LHCN-M2 (cell line): ENCODE data around the gene CNPY2. TPM values are rescaled to one million over a fixed set of nuclear protein-coding genes. Genes with fewer than 3 reads are reported as not detected.
"Not testable (repeated sequence)": the region's sequence is repeated elsewhere in the genome, so short reads cannot be mapped to it uniquely, and the experiment has no call there.

Experiments
- DNase-seq: peaks from one replicate; pipeline ENCODE4 v3.0.0-alpha.2; 2012; ENCODE audit warnings: low read depth
- polyA plus RNA-seq: library from polyadenylated mRNA; unstranded; fragments of >200 nt; gene quantifications from one replicate; pipeline ENCODE4 v1.2.1, GENCODE V29; 2012; ENCODE audit warnings: missing spikeins
- total RNA-seq: library from RNA; depleted of rRNA; stranded (reverse); fragments of >200 nt; gene quantifications from 2 replicates; pipeline ENCODE4 v1.2.3, GENCODE V29; 2014; rRNA removed

Gene CNPY2
- 96.3 and 118 TPM in 2 replicates for total RNA-seq
- 134 TPM for polyA plus RNA-seq

DNA sequence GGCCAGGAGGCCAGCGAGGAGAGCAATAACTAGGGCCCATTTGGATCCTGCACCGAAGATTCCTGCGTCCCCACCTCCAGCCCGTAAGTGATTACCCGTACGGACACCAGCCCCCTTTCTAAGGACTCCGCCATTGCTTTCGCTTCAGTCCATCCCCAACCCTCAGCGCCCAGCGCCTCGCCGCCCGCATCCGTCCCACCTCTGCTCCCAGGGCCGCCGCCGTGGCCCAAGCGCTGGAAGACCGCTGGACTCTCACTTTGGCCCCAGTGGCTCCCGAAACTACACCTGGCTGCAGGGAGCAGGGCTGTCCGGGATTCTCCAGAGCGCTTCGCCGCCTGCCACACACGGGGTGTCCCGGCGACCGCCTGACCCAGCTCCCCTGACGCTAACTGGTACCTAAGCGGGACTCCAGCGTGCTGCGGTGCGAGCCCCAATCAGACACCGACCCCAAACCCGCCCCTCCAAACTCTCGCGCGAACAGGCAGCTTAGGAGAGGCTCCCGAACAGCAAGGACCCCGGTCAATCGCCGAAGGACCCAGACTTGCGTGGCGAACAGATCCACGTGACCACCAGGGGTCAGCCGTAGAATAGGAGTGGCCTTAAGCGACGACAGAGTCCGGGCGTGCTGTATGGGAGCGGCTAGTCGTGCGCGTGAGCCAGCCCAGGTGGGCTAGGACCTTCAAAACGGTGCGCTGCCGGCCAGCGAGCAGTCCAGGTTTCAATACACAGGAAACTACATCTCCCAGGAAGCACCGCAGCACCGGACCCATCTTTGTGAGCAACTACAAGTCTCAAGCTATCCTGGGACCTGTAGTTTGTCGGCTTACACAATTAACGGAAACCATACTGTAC, at the start of gene CNPY2:
CNPY2 (minus strand) TSS at position 367 of the 852 bp plus-strand sequence. CDS start 771 bp downstream, outside the sequence.
- DNase-seq = peak; percentile 97

DNA sequence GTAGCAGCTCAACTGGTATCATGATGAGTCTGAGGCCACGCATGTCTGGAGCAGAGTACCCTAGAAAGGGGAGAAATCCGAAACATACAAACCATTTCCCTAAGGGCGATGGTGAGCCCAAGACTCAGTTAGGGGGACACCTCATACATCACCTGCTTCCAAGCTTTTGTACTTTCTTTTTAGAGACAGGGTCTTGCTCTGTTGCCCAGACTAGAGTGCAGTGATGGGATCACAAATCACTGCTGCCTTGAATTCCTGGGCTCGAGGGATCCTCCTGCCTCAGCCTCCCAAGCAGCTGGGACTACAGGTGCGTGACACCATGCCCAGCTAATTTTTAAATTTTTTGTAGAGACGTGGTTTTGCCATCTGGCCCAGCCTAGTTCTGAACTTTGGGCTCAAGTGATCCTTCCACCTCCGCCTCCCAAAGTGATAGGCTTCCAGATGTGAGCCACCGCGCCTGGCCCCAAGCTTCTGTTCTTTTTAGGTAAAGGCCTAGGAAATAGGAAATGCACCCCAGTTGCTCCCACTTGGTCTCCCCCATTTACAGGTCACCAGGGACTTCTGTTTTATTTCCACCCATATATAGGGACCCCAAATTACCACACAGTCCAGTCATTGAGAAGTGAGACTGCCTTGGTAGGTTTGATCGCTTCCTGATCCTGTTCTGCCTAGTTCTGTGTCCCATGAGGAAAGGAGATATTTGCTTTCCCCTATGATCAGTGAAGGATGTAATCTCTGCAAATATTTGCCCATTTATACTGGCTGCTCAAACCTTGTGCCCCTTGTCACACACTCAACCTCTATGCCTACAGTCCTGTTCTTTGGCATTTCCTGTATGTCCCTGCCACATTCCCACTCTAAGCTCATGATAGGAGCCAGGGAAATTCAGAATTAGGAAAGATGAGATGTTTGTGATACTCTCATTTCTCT, 46.6 kb upstream of the CNPY2 start, which contains the start of gene APOF:
APOF (minus strand) TSS at position 728 of the 930 bp plus-strand sequence; CDS start at position 616, 112 bp downstream.
- no peak for DNase-seq

DNA sequence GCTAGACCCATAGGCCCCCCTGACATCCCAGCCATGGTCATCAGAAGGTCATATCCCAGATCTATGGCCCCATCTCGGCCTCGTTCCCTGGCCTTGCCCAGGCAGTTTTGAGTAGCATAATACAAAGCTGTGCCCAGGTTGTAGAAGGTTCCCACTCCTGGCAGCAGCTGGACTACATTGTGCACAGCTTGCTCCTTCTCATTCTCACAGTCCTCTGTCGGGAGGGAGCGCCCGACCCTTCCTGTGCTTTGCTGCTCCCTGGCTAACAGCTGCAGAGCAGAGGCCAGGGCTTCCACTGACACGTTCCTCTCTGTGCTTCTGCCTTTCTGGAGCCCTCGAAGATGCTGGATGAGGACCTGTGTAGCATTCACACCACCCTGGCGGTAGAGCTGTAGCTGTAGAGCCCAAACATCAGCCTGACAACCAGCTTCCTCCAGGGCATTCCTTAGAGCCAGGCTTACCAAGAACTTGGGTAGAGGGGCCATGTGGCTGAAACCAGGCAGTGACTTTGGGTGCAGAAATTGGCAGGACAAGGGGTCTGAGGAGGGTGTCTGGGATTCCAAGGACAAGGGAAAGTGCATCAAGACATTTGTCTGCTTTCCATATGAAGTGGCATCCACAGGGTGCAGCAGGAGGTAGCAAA, 45.8 kb upstream of the CNPY2 start:
- DNase-seq = no peak

DNA sequence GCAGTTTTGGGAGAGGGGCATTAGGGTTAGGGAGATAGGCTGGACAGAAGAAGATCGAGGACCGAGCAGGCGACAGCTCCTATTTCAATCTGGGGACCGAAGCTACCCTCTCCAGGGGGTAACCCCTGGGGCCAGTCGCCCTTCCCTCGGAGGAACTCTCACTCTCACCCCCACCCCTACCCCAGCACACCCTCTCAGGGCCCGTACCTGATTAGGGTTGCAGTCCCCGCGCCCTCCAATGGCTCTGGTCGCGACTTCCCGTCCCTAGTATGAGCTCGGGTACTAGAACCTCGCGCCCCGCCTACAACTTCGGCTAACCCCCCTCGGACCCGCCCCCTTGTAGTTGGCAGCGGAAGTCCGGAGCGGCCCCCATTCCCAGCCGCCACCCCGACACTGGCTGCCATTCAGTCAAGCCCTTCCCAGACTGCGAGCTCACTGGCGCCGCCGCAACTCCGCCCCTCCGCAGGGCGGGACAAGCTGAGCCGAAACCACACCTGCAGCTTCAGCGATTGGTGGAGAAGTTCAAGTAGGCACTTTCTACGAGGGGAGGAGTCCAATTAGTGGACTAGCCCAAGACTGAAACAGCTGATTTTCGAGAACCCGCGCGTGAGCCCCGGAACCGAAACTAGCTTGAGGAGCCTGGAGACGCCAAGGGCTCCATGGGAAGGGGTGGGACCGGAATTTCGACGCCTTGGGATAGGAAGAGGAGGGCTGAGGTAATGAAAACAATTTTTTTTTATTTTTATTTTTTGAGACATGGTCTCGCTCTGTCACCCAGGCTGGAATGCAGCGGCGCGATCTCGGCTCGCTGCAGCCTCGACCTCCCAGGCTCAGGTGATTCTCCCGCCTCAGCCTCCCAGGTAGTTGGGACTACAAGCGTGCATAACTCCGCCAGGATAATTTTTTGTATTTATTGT, 44.3 kb upstream of the CNPY2 start, which contains the start of gene STAT2:
STAT2 (minus strand) TSS at position 257 of the 917 bp plus-strand sequence. CDS start 3,536 bp downstream, outside the sequence.
- peak; percentile 100 for DNase-seq

DNA sequence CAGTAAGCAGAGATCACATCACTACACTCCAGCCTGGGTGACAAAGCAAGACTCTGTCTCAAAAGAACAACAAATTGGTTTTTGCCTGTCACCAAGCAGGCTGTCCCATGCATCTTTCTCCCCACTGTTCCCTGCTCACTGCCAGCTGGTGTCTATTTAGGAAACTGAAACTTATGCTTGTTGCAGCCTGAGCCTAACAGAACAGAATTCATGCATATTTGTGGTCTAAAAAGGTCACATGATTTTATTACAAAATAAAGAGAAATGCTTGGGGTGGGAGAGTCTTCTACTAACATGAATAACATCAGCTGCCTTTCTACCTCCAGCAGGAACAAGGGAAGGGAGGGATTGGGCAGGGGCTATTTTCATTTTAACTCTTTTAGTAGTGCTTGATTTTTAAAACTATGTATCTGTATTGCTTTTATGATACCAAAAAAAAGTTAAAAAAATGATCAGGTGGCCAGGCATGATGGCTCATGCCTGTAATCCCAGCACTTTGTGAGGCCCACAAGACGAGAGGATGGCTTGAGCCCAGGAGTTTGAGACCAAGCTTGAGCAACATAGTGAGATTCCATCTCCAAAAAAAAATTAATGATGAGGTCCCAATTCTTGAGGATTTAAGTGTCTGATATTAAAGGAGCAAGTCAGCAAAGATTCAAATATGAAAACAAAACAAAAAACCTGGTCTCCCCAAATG, 43.2 kb upstream of the CNPY2 start:
- peak; percentile 89 for DNase-seq

DNA sequence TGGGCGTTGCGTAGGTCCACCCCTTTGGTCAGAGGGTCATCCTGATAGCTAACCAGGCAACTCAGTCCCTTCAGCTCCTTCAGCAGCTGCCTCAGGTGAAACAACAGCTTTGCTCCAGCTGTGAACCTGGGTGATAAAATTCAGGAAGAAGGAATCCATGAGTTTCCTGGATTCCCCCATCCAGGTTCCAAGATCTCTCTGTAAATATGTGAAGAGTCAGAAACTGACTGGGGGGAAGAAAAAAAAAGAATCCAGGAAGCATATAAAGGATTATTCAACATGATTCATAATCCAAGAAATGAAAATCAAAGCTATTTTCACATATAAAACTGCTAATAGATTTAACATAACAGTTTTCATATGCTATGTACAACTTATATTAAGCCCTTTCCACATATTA, 35.5 kb upstream of the CNPY2 start:
- DNase-seq = no peak

DNA sequence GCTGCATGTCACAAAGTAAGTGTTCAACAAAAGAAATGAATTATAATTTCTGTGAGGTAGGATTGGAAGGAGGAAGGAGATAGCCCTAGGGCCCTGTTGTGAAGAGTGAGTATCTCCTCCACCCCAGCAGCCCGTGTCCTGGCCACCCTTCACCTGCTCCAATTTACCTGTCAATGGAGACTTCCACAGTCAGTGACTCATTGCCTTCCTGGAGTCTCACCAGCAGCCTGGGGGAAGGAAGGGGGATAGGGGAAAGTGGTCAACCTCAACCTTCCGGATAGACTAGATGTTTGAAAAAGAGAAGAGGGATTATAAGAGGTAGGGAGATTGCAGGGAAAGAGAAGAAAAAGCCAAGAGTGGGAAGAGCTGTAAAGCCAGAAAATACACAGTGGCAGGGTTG, 34.9 kb upstream of the CNPY2 start:
- DNase-seq = no peak

DNA sequence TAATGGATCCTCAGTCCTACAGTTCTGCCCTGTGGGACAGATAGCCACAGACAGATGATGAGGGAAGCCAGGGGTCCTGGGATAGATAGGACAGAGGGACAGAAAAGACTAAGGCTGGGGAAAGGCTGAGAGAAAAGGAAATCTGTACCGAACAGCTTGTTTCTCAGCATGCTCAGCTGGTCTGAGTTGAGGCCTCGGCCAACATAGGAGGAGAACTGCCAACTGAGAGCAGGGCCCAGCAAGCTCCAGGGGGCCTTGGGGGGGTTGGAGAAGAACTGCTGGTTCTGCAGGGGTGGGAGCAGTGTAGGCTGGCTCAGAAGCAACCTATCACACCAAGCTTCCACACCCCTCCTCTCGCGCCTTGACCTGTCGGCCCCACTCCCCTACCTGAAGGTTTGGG, 33.0 kb upstream of the CNPY2 start:
- DNase-seq = no peak

DNA sequence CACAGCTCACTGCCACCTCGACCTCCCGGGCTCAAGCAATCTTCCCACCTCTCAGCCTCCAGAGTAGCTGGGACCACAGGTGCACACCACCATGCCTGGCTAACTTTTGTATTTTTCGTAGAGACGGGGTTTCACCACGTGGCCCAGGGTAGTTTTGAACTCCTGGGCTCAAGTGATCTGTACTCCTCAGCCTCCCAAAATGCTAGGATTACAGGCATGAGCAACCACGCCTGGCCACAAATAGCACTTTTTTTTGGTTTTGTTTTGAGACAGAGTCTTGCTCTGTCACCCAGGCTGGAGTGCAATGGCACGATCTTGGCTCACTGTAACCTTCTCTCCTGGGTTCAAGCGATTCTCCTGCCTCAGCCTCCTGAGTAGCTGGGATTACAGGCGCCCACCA, 31.5 kb upstream of the CNPY2 start:
- not testable (repeated sequence) for DNase-seq

DNA sequence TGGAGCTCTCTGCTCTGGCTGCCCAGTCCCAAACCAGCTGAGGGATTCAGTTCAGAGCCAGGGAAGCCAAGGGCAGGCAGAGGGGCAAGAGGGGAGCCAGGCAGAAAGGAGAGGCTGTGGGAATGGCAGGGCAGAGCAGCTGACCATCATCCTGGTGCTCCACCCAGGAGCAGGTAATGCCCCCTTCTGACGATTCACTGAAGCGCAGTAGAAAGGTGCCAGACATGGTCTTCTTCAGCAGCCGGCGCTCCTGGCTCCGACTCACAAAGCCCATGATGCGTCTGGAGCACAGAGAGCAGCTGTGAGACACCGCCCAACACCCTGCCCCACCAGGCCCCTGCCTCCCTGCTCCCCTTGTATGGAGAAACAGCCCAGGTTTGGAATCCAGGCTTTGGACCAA, 30.9 kb upstream of the CNPY2 start:
- peak; percentile 31 for DNase-seq

DNA sequence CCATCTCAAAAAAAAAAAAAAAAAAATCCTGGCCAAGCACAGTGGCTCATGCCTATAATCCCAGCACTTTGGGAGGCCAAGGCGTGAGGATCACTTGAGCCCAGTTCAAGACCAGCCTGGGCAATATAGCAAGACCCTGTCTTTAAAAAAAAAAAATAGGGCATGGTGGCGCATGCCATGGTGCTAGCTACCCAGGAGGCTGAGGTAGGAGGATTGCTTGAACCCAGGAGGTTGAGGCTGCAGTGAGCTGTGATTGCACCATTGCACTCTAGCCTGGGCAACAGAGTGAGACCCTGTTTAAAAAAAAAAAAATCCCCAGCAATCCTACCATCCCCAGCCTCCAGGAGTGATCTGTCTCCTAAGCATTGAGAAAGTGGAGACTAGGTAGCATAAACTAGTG, 26.5 kb upstream of the CNPY2 start:
- DNase-seq = not testable (repeated sequence)

DNA sequence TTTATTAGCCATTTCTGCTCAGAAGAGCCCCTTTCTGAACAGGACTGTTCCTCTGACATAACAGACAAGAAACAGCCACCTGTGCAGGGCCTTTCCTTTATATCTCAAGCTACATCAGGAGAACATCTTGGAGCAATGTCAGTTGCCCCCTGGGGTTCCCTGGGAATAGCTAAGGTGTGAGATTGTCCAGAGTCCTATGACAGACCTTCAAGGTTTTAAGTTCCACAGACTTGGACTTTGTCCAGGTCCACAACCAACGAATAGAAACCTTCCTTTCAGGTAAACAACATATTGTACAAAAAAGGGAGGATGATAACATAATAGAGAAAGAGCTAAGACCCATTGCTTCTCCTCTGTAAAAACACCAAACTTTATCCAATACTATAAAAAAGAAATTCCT, 25.8 kb upstream of the CNPY2 start:
- DNase-seq = no peak

DNA sequence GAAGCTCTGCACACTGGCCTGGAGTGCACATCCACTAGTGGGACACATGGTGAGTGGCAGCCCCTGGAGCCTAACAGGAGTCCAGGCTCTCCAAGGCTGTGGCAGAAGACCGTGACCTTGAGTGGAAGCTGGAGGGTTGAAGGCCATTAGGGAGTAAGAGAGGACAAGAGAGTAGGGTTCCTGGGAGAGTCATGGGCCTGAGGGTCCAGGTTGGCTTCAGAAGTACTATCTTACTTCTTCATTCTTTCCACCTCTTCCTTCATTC, 23.3 kb upstream of the CNPY2 start:
- DNase-seq = no peak

DNA sequence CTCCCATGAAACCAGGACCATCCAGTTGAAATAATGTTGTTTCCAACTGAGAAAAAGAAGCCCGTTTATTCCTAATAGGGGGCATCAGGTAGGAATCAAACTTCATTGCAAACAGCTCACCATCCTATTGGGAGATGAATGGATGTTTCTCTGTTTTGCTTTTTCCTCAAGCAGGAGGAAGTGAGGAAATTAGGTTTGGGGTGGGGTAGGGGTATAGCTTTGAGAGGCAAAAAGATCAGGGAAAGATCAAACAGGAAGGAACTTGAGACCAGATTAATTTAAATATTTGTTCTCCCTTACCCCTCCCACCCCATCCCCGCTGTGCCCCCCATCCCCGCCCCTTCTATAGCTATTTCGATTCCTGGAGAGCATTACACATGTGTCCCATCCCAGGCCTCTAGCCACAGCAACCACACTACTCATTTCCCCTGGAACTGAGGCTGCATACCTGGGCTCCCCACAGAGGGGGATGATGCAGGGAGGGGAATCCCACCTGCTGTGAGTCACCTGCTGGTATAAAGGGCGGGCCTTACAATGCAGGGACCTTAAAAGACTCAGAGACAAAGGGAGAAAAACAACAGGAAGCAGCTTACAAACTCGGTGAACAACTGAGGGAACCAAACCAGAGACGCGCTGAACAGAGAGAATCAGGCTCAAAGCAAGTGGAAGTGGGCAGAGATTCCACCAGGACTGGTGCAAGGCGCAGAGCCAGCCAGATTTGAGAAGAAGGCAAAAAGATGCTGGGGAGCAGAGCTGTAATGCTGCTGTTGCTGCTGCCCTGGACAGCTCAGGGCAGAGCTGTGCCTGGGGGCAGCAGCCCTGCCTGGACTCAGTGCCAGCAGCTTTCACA, 22.7 kb upstream of the CNPY2 start, which contains the start of gene IL23A:
IL23A (plus strand) TSS at position 577 of the 850 bp plus-strand sequence; CDS start at position 738, 161 bp downstream.
- no peak for DNase-seq

DNA sequence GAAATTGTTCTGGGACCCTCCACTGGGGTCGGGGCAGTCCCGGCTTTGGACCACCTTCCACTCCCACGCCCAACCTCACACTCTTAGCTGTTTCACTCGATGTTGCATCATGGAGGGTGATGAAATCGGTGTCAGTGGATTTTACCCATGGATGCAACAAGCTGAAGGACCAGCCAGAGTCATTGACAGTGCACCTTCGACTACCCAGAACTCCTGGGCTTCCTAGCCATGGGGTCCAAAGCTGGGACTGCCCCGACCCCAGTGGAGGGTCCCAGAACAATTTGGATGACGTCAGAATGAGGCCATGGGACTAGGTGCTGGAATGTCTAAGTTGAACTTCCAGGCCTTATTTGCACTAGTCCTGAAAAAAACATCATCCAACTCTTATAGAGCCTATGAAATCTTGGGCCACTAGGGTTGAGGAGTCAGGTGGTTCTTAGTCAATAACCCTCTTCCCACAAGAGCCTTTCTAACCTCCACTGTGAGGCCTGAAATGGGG, 22.0 kb upstream of the CNPY2 start:
- no peak for DNase-seq

DNA sequence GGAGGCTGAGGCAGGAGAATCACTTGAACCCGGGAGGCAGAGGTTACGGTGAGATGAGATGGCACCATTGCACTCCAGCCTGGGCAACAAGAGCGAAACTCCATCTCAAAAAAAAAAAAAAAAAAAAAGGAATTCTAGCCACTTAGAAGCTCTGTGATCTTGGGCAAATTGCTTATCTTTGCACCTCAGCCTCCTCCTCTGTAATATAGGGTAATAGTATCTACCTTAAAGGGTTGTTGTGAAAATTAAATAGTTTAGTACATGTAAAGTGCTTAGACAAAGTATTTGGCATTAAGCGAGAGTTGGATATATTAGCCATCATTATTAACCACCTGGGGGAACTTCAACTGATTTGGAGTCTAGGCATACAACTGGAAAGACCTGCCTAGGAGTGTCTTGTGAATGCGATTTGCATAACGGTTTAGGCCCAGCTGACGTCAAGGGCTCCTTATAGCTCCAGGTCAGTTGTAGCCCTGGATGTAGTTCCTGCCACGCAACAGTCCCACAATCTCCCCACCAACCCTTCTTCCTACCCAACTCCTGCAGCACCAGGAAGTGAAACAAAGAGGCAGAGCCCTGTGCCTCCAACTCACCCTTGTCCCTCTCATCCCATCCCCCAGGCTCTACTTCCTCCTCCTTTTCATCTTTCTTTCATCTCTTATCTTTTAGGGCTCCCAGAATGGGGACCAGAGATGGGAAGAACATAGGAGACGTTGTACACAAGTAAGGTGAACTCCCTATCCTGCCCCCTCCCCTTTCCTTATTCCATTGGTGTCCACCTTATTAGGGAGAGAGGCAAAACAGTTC, 20.8 kb upstream of the CNPY2 start:
- DNase-seq = no peak

DNA sequence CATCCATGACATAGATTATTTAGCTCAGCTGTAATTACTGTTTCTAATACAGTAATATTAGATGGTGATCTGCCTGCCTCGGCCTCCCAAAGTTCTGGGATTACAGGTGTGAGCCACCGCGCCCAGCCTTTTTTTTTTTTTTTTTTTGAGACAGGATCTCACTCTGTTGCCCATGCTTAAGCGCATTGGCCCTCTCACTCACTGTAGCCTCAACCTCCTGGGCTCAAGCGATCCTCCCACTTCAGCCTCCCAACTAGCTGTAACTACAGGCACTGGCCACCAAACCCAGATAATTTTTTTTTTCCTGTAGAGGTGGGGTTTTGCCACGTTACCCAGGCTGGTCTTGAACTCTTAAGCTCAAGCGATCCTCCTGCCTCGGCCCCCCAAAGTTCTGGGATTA, 19.7 kb upstream of the CNPY2 start:
- DNase-seq = not testable (repeated sequence)

DNA sequence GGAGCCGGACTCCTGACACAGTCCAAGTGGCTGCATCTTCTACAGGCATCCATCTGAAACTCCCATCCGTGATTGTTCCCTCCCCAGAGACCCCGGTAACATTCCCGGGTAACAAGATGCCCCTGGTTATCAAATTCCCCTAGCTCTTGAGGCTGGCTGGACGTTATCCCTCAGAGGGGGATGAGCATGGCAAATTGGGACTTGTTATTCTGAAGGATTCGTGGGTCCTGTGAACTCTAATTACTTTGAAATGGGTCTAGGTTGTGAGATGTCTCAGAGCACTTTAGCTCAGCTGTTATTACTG, 18.7 kb upstream of the CNPY2 start:
- DNase-seq = no peak
